Measurements from ENCODE around the gene ZNF568. TPM values are rescaled to one million over a fixed set of nuclear protein-coding genes. Genes with fewer than 3 reads are reported as not detected.

ZNF568 gene
- 1 to 10 TPM; 4.5 to 8.9 TPM for total RNA-seq

DNA sequence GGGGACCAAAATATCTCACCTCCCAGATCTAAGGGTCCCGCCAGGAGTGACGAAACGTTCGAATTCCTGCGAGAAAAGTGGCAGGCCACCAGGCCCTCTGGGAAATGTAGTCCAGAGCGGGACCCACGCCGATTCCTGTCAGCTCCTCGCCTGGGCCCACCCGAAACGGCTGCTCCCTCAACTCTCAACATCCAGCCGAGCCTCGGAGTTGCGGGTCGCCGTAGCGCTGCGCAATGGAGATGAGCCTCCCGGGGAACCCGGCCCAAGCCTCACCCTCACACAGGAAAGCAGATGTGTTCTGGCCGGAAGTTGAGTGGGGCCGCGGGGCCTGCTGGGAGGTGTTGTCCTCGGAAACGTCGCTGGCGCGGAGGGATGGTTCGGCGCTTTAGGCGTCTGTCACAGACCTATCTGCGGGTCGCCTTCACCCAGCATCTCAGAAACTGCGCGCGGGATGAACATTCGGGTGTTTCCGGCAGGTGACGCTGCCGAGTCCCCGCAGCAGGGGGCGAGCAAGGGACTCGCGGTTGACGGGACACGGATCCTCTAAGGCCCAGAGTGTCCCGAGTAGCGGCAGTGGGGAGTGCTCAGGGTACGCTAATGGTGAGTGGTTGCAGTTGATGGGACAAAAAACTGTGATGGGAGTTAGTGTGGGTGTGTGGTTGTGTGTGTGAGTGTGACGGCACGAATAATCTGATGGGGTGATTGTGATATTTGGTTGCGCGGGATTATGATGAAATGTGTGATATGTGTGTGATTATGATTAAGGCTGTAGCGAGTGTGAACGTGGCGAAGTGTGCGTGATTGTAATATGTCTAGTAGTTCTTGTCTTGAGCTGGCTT is at the start of gene ZNF568, which contains the start of gene ZNF829:
TSS of gene ZNF568 (plus strand) at position 341 of the 839 bp plus-strand sequence. CDS start 6,439 bp downstream, outside the sequence.
TSS of gene ZNF829 (minus strand) at position 300 of the 839 bp plus-strand sequence. CDS start 1,124 bp downstream, outside the sequence.
- Mint-ChIP-seq H3K9me3 (peaks cover 9 to 37% of the 10 kb centered on the region in 2 donors), H3K27ac (peak within 1 kb of the TSS; percentile 93 to 96), H3K36me3 (peaks cover 60 to 90% of the 10 kb centered on the region in 2 donors)
- DNase-seq (ENCODE audit: low spot score in 2 of 2) = peak; percentile 87 to 89
- ATAC-seq = peak; percentile 95 to 98

DNA sequence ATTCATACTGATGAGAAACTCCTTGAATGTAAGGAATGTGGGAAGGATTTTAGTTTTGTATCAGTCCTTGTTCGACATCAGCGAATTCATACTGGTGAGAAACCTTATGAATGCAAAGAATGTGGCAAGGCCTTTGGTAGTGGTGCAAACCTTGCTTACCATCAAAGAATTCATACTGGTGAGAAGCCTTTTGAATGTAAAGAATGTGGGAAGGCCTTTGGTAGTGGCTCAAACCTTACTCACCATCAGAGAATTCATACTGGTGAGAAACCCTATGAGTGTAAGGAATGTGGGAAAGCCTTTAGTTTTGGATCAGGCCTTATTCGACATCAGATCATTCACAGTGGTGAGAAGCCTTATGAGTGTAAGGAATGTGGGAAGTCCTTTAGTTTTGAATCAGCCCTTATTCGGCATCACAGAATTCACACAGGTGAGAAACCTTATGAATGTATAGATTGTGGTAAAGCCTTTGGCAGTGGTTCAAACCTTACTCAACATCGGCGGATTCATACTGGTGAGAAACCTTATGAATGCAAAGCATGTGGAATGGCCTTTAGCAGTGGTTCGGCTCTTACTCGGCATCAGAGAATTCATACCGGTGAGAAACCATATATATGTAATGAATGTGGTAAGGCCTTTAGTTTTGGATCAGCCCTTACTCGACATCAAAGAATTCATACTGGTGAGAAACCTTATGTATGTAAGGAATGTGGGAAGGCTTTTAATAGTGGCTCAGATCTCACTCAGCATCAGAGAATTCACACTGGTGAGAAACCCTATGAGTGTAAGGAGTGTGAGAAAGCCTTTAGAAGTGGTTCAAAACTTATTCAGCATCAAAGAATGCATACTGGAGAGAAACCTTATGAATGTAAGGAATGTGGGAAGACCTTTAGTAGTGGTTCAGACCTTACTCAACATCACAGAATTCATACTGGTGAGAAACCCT is 38.9 kb upstream of the ZNF568 start:
- peak in 1 of 2 donors; percentile 33 for ATAC-seq
- Mint-ChIP-seq H3K36me3 (peaks cover 62 to 67% of the 10 kb centered on the region in 2 donors), H3K9me3 (peaks cover 45 to 46% of the 10 kb centered on the region in 2 donors), H3K27ac (no peak overlapping the region)
- no peak for DNase-seq (ENCODE audit: low spot score in 2 of 2)

DNA sequence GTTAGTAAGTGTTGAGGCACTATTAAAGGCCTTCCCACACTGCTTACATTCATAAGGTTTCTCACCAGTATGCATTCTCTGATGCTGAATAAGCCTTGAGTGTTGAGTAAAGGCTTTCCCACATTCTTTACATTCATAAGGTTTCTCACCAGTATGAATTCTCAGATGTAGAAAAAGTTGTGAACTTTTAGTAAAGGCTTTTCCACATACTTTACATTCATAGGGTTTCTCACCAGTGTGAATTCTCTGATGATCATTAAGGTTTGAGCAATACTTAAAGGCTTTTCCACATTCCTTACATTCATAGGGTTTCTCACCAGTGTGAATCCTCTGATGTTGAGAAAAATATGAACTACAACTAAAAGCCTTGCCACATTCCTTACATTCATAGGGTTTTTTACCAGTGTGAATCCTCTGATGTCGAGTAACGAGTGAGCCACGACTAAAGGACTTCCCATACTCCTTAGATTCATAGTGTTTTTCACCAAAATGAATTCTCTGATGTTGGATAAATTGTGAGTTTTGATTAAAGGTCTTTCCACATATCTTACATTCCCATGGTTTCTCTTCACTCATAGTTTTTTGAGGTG is 24.3 kb upstream of the ZNF568 start:
- ATAC-seq (no peak), DNase-seq (ENCODE audit: low spot score in 2 of 2) (no peak)
- peaks cover 82 to 85% of the 10 kb centered on the region in 2 donors for H3K36me3 Mint-ChIP-seq
- H3K9me3 Mint-ChIP-seq = peaks cover 61 to 64% of the 10 kb centered on the region in 2 donors
- no peak overlapping the region for H3K27ac Mint-ChIP-seq

DNA sequence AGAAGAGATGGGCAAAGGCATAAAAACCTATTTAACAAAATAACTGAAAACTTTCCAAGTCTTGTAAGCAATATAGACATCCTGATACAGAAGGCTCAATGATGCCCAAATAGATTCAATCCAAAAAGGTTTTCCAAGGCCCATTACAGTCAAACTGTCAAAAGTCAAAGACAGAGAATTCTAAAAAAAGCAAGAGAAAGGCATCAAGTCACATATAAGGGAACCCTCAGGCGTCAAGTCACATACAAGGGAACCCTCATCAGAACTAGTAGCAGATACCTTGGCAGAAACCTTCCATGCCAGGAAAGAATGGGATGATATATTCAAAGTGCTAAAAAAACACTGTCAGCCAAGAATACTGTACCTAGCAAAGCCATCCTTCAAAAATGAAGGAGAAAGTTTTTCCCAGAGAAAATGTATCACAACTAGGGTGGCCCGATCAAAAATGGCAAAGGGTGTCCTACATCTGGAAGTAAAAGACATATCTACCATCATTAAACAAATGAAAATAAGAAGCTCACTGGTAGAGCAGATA is 21.2 kb upstream of the ZNF568 start:
- Mint-ChIP-seq H3K9me3 (peaks cover 64% of the 10 kb centered on the region in 2 donors), H3K27ac (no peak overlapping the region), H3K36me3 (peaks cover 89 to 93% of the 10 kb centered on the region in 2 donors)
- ATAC-seq = no peak
- DNase-seq (ENCODE audit: low spot score in 2 of 2) = no peak

DNA sequence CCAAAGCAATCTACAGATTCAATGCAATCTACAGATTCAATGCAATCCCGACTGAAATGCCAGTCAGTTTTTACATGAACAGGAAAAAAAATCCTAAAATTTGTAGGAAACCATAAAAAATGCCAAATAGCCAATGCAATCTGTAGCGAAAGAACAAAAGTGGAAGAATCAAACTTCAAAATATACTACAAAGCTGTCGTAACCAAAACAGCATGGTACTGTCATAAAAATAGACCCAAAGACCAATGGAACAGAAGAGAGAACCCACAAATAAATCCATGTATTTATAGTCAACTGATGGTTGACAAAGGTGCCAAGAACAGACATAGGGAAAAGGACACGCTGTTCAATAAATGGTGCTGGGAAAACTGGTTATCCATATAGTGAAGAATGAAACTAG is 17.7 kb upstream of the ZNF568 start:
- no peak for ATAC-seq
- DNase-seq (ENCODE audit: low spot score in 2 of 2) = no peak
- Mint-ChIP-seq H3K9me3 (peaks cover 44 to 51% of the 10 kb centered on the region in 2 donors), H3K27ac (no peak overlapping the region), H3K36me3 (peaks cover 81 to 92% of the 10 kb centered on the region in 2 donors)

DNA sequence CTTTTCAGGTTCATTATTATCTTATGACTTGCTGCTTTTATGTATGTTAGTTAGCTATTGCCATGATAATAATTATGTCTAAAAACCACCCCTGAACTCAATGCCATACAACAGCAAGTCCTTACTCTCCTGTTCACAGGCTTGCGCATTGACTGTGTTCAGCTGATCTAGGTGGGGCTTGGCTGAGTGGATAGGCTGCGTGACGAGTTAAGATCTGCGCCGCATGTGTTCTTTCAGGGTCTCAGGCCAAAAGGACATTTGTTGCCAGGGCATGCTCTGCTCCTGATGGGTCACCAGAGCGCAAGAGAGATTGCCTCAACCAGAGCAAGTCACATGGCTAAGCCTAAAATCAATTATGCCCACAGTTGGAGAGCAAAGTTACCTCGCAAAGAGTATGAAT is 859 bp downstream of the ZNF568 start:
- ATAC-seq = no peak
- no peak for DNase-seq (ENCODE audit: low spot score in 2 of 2)
- peak overlapping the region; percentile 93 to 96 for H3K27ac Mint-ChIP-seq

DNA sequence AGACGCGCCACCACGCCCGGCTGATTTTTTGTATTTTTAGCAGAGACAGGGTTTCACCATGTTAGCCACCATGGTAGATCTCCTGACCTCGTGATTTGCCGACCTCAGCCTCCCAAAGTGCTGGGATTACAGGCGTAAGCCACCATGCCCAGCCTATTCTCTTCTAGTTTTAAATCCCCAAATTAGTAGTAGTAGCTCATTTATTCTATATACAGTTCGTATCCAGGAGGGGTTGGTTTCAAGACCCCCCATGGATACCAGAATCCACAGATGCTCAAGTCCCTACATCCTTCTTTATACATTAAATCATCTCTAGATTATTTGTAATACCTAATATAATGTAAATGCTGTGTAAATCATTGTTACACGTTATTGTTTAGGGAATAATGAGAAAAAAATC is 2.0 kb downstream of the ZNF568 start:
- Mint-ChIP-seq H3K27ac (no peak overlapping the region), H3K9me3 (peaks cover 9 to 34% of the 10 kb centered on the region in 2 donors), H3K36me3 (peaks cover 66 to 89% of the 10 kb centered on the region in 2 donors)
- ATAC-seq = no peak
- no peak for DNase-seq (ENCODE audit: low spot score in 2 of 2)

More for the DNA sequence above, 859 bp downstream of the ZNF568 start:
- Mint-ChIP-seq H3K9me3 (peaks cover 8 to 37% of the 10 kb centered on the region in 2 donors), H3K36me3 (peaks cover 58 to 89% of the 10 kb centered on the region in 2 donors)

DNA sequence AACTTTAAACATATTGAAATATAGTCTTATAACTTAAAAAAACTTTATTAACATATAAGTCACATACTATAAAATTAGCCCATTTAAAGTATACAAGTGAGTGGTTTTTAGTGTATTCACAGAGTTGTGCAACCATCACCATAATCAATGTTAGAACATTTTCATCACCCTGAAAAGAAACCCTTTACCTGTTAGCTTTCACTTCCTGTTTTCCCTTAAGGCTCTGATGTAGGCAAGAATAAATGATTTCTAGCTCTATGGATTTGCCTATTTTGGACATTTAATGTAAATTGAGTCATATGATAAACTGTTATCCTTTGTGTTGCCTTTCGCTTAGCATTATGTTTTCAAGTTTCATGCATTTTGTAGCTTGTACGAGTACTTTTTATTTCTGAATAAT is 15.6 kb downstream of the ZNF568 start:
- peaks cover 20 to 29% of the 10 kb centered on the region in 2 donors for H3K9me3 Mint-ChIP-seq
- H3K27ac Mint-ChIP-seq = no peak overlapping the region
- DNase-seq (ENCODE audit: low spot score in 2 of 2) = no peak
- H3K36me3 Mint-ChIP-seq = peaks cover 52 to 54% of the 10 kb centered on the region in 2 donors
- no peak for ATAC-seq

DNA sequence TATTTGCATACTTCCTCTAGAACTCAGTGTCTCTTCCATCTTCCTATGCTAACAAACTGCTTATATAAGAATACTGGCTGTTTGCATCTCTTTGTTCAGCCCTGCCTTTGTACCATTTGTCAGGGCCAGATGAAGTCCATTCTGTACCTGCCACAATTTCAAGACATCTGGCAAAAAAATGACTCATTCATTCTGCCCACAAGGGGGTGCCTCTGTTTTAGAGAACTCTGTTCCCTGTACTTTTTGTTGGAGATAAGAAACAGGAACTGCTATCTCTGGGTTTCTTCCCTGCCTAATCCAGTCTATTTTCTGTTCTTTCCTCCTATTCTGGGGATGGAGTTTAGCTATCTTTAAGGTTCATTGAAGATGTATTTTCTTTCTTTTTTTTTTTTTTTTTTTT is 23.0 kb downstream of the ZNF568 start:
- Mint-ChIP-seq H3K36me3 (peaks cover 81 to 89% of the 10 kb centered on the region in 2 donors), H3K9me3 (peaks cover 41 to 44% of the 10 kb centered on the region in 2 donors), H3K27ac (no peak overlapping the region)
- ATAC-seq (no peak), DNase-seq (ENCODE audit: low spot score in 2 of 2) (no peak)

DNA sequence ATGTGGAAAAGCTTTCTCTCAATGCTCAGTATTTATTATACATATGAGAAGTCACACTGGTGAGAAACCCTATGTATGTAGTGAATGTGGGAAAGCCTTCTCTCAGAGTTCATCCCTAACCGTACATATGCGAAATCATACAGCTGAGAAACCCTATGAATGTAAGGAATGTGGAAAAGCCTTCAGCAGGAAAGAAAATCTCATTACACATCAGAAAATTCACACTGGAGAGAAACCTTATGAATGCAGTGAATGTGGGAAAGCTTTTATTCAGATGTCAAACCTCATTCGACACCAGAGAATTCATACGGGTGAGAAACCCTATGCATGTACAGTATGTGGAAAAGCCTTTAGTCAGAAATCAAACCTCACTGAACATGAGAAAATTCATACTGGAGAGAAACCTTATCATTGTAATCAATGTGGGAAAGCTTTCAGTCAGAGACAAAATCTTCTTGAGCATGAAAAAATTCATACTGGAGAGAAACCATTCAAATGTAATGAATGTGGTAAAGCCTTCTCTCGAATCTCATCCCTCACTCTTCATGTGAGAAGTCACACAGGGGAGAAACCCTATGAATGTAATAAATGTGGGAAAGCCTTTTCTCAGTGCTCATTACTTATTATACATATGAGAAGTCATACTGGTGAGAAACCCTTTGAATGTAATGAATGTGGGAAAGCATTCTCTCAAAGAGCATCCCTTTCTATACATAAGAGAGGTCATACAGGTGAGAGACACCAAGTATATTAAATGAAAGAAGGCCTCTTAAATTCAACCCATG is 34.4 kb downstream of the ZNF568 start:
- peaks cover 27 to 35% of the 10 kb centered on the region in 2 donors for H3K9me3 Mint-ChIP-seq
- H3K27ac Mint-ChIP-seq = no peak overlapping the region
- peaks cover 49 to 59% of the 10 kb centered on the region in 2 donors for H3K36me3 Mint-ChIP-seq
- no peak for ATAC-seq
- no peak for DNase-seq (ENCODE audit: low spot score in 2 of 2)

DNA sequence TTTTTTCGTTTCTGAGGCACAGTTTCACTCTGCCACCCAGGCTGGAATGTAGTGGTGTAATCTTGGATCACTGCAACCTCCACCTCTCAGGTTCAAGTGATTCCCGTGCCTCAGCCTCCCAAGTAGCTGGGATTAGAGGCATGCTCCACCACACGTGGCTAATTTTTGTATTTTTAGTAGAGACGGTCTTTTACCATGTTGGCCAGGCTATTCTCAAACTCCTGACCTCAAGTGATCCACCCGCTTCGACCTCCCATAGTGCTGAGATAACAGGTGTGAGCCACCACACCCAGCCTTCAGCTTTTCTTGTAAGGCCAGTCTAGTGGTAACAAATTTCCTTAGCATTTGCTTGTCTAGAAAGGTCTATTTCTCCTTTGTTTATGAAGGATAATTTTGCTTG is 46.2 kb downstream of the ZNF568 start:
- H3K27ac Mint-ChIP-seq = no peak overlapping the region
- no peak for DNase-seq (ENCODE audit: low spot score in 2 of 2)
- H3K9me3 Mint-ChIP-seq = peaks cover 22 to 24% of the 10 kb centered on the region in 2 donors
- H3K36me3 Mint-ChIP-seq = peaks cover 38 to 40% of the 10 kb centered on the region in 2 donors
- ATAC-seq = no peak

DNA sequence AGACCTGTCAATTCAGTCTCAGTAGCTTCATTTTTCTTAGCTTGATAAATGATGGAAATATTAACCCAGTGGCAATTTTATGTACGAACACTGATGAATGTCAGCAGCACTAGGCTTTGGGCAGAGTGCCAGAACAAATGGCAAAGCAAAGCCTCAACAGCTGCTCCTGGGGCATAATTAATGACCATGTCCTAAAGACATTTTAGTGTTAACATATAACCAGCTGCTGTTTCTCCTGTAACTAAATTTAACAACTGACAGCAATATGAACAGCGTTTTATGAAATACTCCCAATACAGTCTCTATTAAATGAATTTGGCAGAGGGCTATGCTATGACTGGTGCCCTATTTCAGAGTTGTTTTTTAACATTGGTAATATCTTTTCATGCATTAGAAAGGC is 47.1 kb downstream of the ZNF568 start:
- DNase-seq (ENCODE audit: low spot score in 2 of 2) = no peak
- Mint-ChIP-seq H3K36me3 (peaks cover 40 to 43% of the 10 kb centered on the region in 2 donors), H3K9me3 (peaks cover 16 to 21% of the 10 kb centered on the region in 2 donors), H3K27ac (no peak overlapping the region)
- ATAC-seq = no peak

DNA sequence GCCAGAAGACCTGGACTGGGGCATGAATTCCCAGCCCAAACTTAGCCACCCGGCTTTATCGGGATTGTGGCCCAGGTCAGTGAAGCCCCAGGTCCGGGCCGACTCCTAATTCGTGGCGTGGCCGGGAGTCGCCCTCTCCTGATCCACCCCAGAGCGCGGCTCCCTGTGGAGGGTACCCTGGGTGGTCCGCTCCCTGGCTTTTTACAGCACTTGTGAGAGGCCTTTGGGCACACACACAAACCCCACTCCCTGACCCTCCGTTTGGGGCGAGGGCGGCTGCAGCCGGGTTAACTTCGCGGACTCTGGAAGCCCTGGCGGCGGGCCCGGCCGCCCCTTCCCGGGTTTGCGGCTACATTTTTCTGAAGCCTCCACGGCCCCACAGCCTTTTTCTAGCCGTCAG is 56.4 kb downstream of the ZNF568 start:
- peaks cover 19 to 40% of the 10 kb centered on the region in 2 donors for H3K36me3 Mint-ChIP-seq
- peak overlapping the region; percentile 65 to 83 for H3K27ac Mint-ChIP-seq
- DNase-seq (ENCODE audit: low spot score in 2 of 2) (peak in 1 of 2 donors; percentile 2), ATAC-seq (no peak)
- H3K9me3 Mint-ChIP-seq = peaks cover 0 to 2% of the 10 kb centered on the region in 2 donors

DNA sequence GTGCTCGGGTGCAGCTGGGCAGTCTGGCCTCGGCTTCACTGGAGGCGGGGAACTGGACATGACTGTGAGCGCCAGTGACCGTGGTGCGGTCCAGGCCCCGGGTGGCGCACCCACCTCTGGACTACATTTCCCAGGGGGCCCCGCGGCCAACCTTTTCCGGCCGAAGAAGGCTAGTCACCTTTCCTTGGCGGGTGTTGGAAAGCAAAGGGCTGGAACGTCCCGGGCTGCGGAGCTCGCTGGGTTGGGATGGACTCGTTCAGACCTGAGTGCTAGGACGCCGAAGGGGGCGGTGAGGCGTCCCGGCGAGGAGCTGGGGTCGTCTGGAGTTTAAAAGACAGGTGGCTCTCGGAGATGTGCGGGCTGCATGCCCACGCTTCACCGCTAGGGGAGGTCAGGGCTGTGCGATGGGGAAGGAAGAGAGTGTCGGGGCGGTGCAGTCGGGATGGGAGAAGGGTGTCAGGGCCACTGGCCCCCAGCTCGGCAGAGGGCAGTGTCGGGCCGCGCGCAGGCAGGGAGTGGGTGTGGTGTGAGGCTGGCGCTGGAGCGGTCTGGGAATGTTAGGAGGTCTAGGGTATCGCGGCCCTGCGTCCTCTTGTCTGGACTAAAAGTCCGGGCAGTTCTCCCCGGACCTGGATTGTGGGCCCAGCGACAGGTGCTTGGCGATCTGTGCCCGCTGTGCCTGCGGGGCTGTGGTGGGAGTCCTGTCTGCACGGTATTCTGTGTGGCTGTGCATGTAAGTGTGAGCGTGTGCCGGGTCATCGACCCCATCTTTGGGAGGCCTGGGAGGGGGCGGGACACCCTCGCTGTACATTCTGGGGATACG is 57.1 kb downstream of the ZNF568 start:
- Mint-ChIP-seq H3K27ac (peak overlapping the region; percentile 83 to 95), H3K9me3 (peaks cover 0 to 9% of the 10 kb centered on the region in 2 donors), H3K36me3 (peaks cover 22 to 45% of the 10 kb centered on the region in 2 donors)
- ATAC-seq (peak; percentile 98), DNase-seq (ENCODE audit: low spot score in 2 of 2) (peak; percentile 71 to 79)

DNA sequence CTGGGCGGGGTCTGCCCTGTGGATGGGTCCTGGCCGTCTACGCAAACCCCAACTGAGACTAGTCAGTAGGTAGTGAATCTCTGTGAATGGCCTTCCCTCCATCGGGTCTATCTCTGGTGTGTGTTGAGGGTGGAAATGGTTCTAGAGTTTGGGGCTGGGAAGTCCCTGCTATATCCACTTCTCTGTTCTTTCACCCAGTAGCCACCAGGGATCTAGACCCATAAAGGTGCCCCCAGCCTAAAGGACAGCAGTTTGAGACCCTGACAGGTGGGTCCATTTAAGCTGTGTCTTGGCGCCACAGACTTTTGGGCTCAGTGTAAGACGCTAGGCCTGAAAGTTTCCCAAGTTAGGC is 57.7 kb downstream of the ZNF568 start:
- no peak for DNase-seq (ENCODE audit: low spot score in 2 of 2)
- ATAC-seq = peak in 1 of 2 donors; percentile 15
- H3K9me3 Mint-ChIP-seq = peaks cover 5 to 14% of the 10 kb centered on the region in 2 donors
- H3K36me3 Mint-ChIP-seq = peaks cover 28 to 51% of the 10 kb centered on the region in 2 donors
- peak overlapping the region in 1 of 2 donors; percentile 83 for H3K27ac Mint-ChIP-seq

Measured in activated naive CD4-positive, alpha-beta T cell treated with anti-CD3 and anti-CD28 coated beads, Interleukin-2, amount 50 U/mL, for 72 hours (primary cell).